Measurements from ENCODE around the gene SNX24. TPM values are rescaled to one million over a fixed set of nuclear protein-coding genes. Genes with fewer than 3 reads are reported as not detected.

SNX24 gene
- 7.6 and 15.6 TPM in 2 replicates for total RNA-seq

GRCh38 chr5:122845229-122846050, at the start of gene SNX24:
Gene SNX24 (plus strand): TSS chr5:122845613. CDS start chr5:122845634, 21 bp downstream.

GRCh38 chr5:123036391-123037103, 191.1 kb downstream of the SNX24 start, which contains the start of gene PPIC:
Gene PPIC (minus strand): TSS chr5:123036725. CDS start chr5:123036625, 100 bp downstream.

Other genes starting within 250 kb of the SNX24 start
- 63.2 and 71.5 TPM in 2 replicates for gene SNX2, start 70.5 kb upstream of the SNX24 start, total RNA-seq
- gene PPIC, start 191.1 kb downstream of the SNX24 start, total RNA-seq = 38.3 and 49.1 TPM in 2 replicates
- under 0.01 and 0.61 TPM in 2 replicates for gene PRDM6, start 243.6 kb downstream of the SNX24 start, total RNA-seq